H1 (cell line): ENCODE data around the gene MDM1. TPM values are rescaled to one million over a fixed set of nuclear protein-coding genes. Genes with fewer than 3 reads are reported as not detected.

Experiments
- CTCF ChIA-PET: fragments of 300-600 bp; sonication (Branson Sonifier 250); formaldehyde crosslinking; loops from one replicate; lab custom pipeline; 2021; ENCODE audit not compliant: partially characterized antibody; lab: Charles Lee
- POLR2A ChIA-PET: fragments of 300-600 bp; sonication (Branson Sonifier 250); formaldehyde crosslinking; loops from one replicate; lab custom pipeline; 2021; ENCODE audit warnings: inconsistent platforms; ENCODE audit not compliant: partially characterized antibody; lab: Charles Lee
- DNase-seq, 2 experiments: peaks; one replicate each; pipeline versions ENCODE4 v3.0.0 to v3.0.0-alpha.2; 2010 to 2022; ENCODE audit warnings: low spot score in 2 of 2, low read depth in 1 of 2, mixed read lengths in 1 of 2
- FAIRE-seq: peaks from 2 replicates; lab custom pipeline; 2011; peaks lifted over from hg19 to GRCh38; lab: Jason Lieb, UNC
- H2AFZ ChIP-seq: 2 replicates; pipeline ENCODE4 v1.8.1; 2012; ENCODE audit warnings: low read length, inconsistent platforms
- H2AK5ac ChIP-seq: 2 replicates; pipeline ENCODE4 v1.6.1; 2013; ENCODE audit warnings: low read depth, low read length
- H2BK120ac ChIP-seq: replicated peaks from 2 replicates; pipeline ENCODE3; 2013; ENCODE audit warnings: low read depth, low read length, inconsistent platforms
- H2BK12ac ChIP-seq: 2 replicates; pipeline ENCODE4 v1.6.1; 2013; ENCODE audit warnings: low read depth, low read length
- H2BK15ac ChIP-seq: 2 replicates; pipeline ENCODE4 v1.6.1; 2013; ENCODE audit warnings: low read length
- H2BK20ac ChIP-seq: 2 replicates; pipeline ENCODE4 v1.6.1; 2013; ENCODE audit warnings: low read length
- H2BK5ac ChIP-seq: 2 replicates; pipeline ENCODE4 v1.6.1; 2013; ENCODE audit warnings: low read depth, low read length
- H3K14ac ChIP-seq: 2 replicates; pipeline ENCODE4 v1.6.1; 2013; ENCODE audit warnings: inconsistent platforms; ENCODE audit not compliant: insufficient read length
- H3K18ac ChIP-seq: 2 replicates; pipeline ENCODE4 v1.6.1; 2013; ENCODE audit warnings: low read length; ENCODE audit errors: extremely low read depth
- H3K23ac ChIP-seq: 2 replicates; pipeline ENCODE4 v1.6.1; 2013; ENCODE audit warnings: inconsistent platforms; ENCODE audit not compliant: insufficient read length
- H3K23me2 ChIP-seq: 2 replicates; pipeline ENCODE4 v1.6.1; 2013; ENCODE audit warnings: low read depth, low read length
- H3K27ac ChIP-seq: 2 replicates; pipeline ENCODE4 v1.6.1; 2011; ENCODE audit warnings: low read depth, low read length, inconsistent platforms
- H3K27me3 ChIP-seq, 4 experiments: replicated peaks in 1 of 4; 1 replicate in 1 of 4; 2 replicates in 3 of 4; pipeline versions ENCODE4 v1.6.1 to v1.8.1; 2011 to 2013; ENCODE audit warnings: low read length in 3 of 4, mild to moderate bottlenecking in 3 of 4, inconsistent platforms in 2 of 4, mixed read lengths in 2 of 4, moderate library complexity in 1 of 4; ENCODE audit not compliant: control insufficient read depth in 3 of 4, insufficient read depth in 3 of 4; ENCODE audit errors: extremely low read depth in 1 of 4
- H3K36me3 ChIP-seq, 4 experiments: 2 replicates each; pipeline versions ENCODE4 v1.6.1 to v1.8.1; 2011 to 2013; ENCODE audit warnings: mild to moderate bottlenecking in 4 of 4, low read length in 3 of 4, moderate library complexity in 2 of 4, control low read depth in 1 of 4, inconsistent platforms in 1 of 4; ENCODE audit not compliant: insufficient read depth in 4 of 4, control insufficient read depth in 2 of 4
- H3K4ac ChIP-seq: replicated peaks from 2 replicates; pipeline ENCODE3; 2013; ENCODE audit warnings: low read length, low read depth, mixed read lengths, inconsistent platforms; ENCODE audit not compliant: insufficient read length
- H3K4me1 ChIP-seq, 4 experiments: replicated peaks in 1 of 4; 1 replicate in 1 of 4; 2 replicates in 3 of 4; pipeline versions ENCODE4 v1.6.1 to v1.8.1; 2011 to 2013; ENCODE audit warnings: low read length in 3 of 4, inconsistent platforms in 2 of 4, mixed read lengths in 1 of 4; ENCODE audit not compliant: insufficient read depth in 4 of 4, control insufficient read depth in 3 of 4
- H3K4me2 ChIP-seq, 2 experiments: 2 replicates each; pipeline versions ENCODE4 v1.6.1 to v1.8.1; 2011 to 2013; ENCODE audit warnings: low read depth in 2 of 2, low read length in 2 of 2, control low read depth in 1 of 2, inconsistent platforms in 1 of 2, mild to moderate bottlenecking in 1 of 2; ENCODE audit not compliant: insufficient read depth in 1 of 2
- H3K4me3 ChIP-seq, 4 experiments: fragments of 200-600, 300-600 bp in 1 of 4; sonication (generic), shearing (Covaris generic), sonication (Bioruptor Twin) in 1 of 4; 2 replicates each; pipeline versions ENCODE4 v1.5.1 to v1.8.1; 2011 to 2016; ENCODE audit warnings: low read length in 4 of 4, low read depth in 3 of 4, control low read depth in 2 of 4, inconsistent platforms in 2 of 4, mild to moderate bottlenecking in 2 of 4, mixed read lengths in 1 of 4, moderate library complexity in 1 of 4; ENCODE audit not compliant: insufficient read depth in 2 of 4; ENCODE audit errors: extremely low read depth in 1 of 4
- H3K56ac ChIP-seq: replicated peaks from 2 replicates; pipeline ENCODE3; 2013; ENCODE audit warnings: low read depth, mild to moderate bottlenecking, mixed read lengths, low read length, inconsistent platforms; ENCODE audit not compliant: insufficient read length
- H3K79me1 ChIP-seq: 2 replicates; pipeline ENCODE4 v1.6.1; 2013; ENCODE audit warnings: low read depth, low read length, control low read depth
- H3K79me2 ChIP-seq, 2 experiments: 2 replicates each; pipeline versions ENCODE4 v1.6.1 to v1.8.1; 2012 to 2013; ENCODE audit warnings: low read length in 2 of 2, mild to moderate bottlenecking in 2 of 2, inconsistent platforms in 1 of 2; ENCODE audit not compliant: insufficient read depth in 2 of 2, control insufficient read depth in 1 of 2
- H3K9ac ChIP-seq, 4 experiments: replicated peaks in 1 of 4; 1 replicate in 1 of 4; 2 replicates in 3 of 4; pipeline versions ENCODE4 v1.6.1 to v1.8.1; 2011 to 2013; ENCODE audit warnings: low read depth in 3 of 4, low read length in 3 of 4, control low read depth in 2 of 4, mild to moderate bottlenecking in 2 of 4, moderate library complexity in 2 of 4, inconsistent platforms in 1 of 4; ENCODE audit errors: extremely low read depth in 1 of 4
- H3K9me3 ChIP-seq, 2 experiments: 2 replicates each; pipeline versions ENCODE4 v1.6.1 to v1.8.1; 2012 to 2013; ENCODE audit warnings: mild to moderate bottlenecking in 2 of 2, moderate library complexity in 2 of 2, control low read depth in 1 of 2, inconsistent platforms in 1 of 2, low read depth in 1 of 2, low read length in 1 of 2, mixed read lengths in 1 of 2; ENCODE audit not compliant: insufficient read depth in 2 of 2
- H4K20me1 ChIP-seq, 2 experiments: replicated peaks in 1 of 2; 2 replicates each; pipeline versions ENCODE3 to v1.8.1; 2011 to 2013; ENCODE audit warnings: inconsistent platforms in 2 of 2, low read length in 2 of 2, mild to moderate bottlenecking in 1 of 2; ENCODE audit not compliant: insufficient read depth in 2 of 2, control insufficient read depth in 1 of 2
- H4K5ac ChIP-seq: 2 replicates; pipeline ENCODE4 v1.6.1; 2013; ENCODE audit warnings: low read length, low read depth, mixed read lengths, inconsistent platforms; ENCODE audit not compliant: insufficient read length
- H4K8ac ChIP-seq: 2 replicates; pipeline ENCODE4 v1.8.0; 2013; ENCODE audit warnings: mild to moderate bottlenecking, moderate library complexity, low read length, inconsistent platforms; ENCODE audit not compliant: insufficient read depth; ENCODE audit errors: extremely low read depth
- H4K91ac ChIP-seq: replicated peaks from 2 replicates; pipeline ENCODE3; 2013; ENCODE audit warnings: low read length, mixed read lengths, inconsistent platforms; ENCODE audit not compliant: insufficient read length
- ATF3 ChIP-seq: IDR thresholded peaks from 2 replicates; pipeline ENCODE4 v1.6.1; 2011; ENCODE audit warnings: low read depth, mild to moderate bottlenecking, low read length; ENCODE audit not compliant: insufficient read depth
- CEBPB ChIP-seq: IDR thresholded peaks from 2 replicates; pipeline ENCODE4 v1.6.1; 2012; ENCODE audit warnings: low read depth, low read length
- EGR1 ChIP-seq: IDR thresholded peaks from 2 replicates; pipeline ENCODE4 v1.6.1; 2011; ENCODE audit warnings: low read depth, low read length, borderline replicate concordance
- KDM4A ChIP-seq: IDR thresholded peaks from one replicate; pipeline ENCODE4 v1.7.1; 2012; ENCODE audit warnings: low read depth, mild to moderate bottlenecking, moderate library complexity, low read length, inconsistent platforms; ENCODE audit not compliant: severe bottlenecking
- NRF1 ChIP-seq: IDR thresholded peaks from 2 replicates; pipeline ENCODE4 v1.6.1; 2011; ENCODE audit warnings: mild to moderate bottlenecking, low read depth, low read length, improper control_type of control experiment
- PHF8 ChIP-seq: fragments of 200-600 bp; sonication (generic); conservative IDR thresholded peaks from 2 replicates; pipeline ENCODE4 v1.7.1; 2012; ENCODE audit warnings: low read depth, mild to moderate bottlenecking, inconsistent platforms, low read length, moderate library complexity
- POU5F1 ChIP-seq: IDR thresholded peaks from 2 replicates; pipeline ENCODE4 v1.6.1; 2011; ENCODE audit warnings: low read depth, mild to moderate bottlenecking, low read length, moderate library complexity
- RBBP5 ChIP-seq: IDR thresholded peaks from 2 replicates; pipeline ENCODE4 v1.7.1; 2012; ENCODE audit warnings: low read depth, mild to moderate bottlenecking, inconsistent platforms, low read length, moderate library complexity, borderline replicate concordance
- SIN3A ChIP-seq, 2 experiments: IDR thresholded peaks in 1 of 2; conservative IDR thresholded peaks in 1 of 2; 2 replicates each; pipeline ENCODE4 v1.6.1; 2011 to 2012; ENCODE audit warnings: low read length in 2 of 2, improper control_type of control experiment in 1 of 2, low read depth in 1 of 2, mild to moderate bottlenecking in 1 of 2
- SIRT6 ChIP-seq: IDR thresholded peaks from one replicate; pipeline ENCODE4 v1.7.1; 2012; ENCODE audit warnings: low read length, inconsistent platforms
- SRF ChIP-seq: IDR thresholded peaks from 2 replicates; pipeline ENCODE4 v1.6.1; 2011; ENCODE audit warnings: mild to moderate bottlenecking, low read depth, low read length, moderate library complexity
- TAF1 ChIP-seq: IDR thresholded peaks from 2 replicates; pipeline ENCODE4 v1.6.1; 2011; ENCODE audit warnings: mild to moderate bottlenecking, low read depth, low read length
- TCF12 ChIP-seq: IDR thresholded peaks from 2 replicates; pipeline ENCODE4 v1.6.1; 2011; ENCODE audit warnings: low read depth, mild to moderate bottlenecking, low read length
- ZNF274 ChIP-seq: IDR thresholded peaks from 2 replicates; pipeline ENCODE4 v1.7.0; 2012; ENCODE audit warnings: low read length, borderline replicate concordance; ENCODE audit errors: extremely low read depth
- WGBS, 2 experiments: shearing (Covaris generic) in 1 of 2; methylation state at CpG; one replicate each; pipeline versions ENCODE4 v1.1.6 to v1.1.7; 2013 to 2015; ENCODE audit warnings: low lambda C conversion rate in 2 of 2, mixed read lengths in 2 of 2, inconsistent platforms in 1 of 2, low coverage in 1 of 2, missing lambda C conversion rate in 1 of 2; ENCODE audit not compliant: insufficient replicate concordance in 2 of 2, insufficient coverage in 1 of 2, insufficient read length in 1 of 2; ENCODE audit errors: extremely low coverage in 1 of 2, missing lambda C conversion rate in 1 of 2; 5-methylcytosine and 5-hydroxymethylcytosine counted together
- polyA plus RNA-seq, 7 experiments: library from polyadenylated mRNA; depleted of rRNA in 3 of 7; stranded (reverse) in 5 of 7; unstranded in 2 of 7; fragments of >200 nt in 5 of 7; fragments of 200-250 nt in 2 of 7; gene quantifications; 1 replicate in 5 of 7; 2 replicates in 1 of 7; 4 replicates in 1 of 7; pipeline versions ENCODE4 v1.2.1 to v1.2.3, GENCODE V29; 2011 to 2013; ENCODE audit warnings: missing spikeins in 2 of 7, mixed read lengths in 2 of 7
- total RNA-seq: library from RNA; stranded (reverse); fragmentation: NEBNext Ultra II Directional; extraction: Animal tissue kit (Norgen Biotek cat#: 25700); gene quantifications from 2 replicates; pipeline ENCODE4 v1.2.1, GENCODE V29; 2021

Gene MDM1
- total and polyA plus RNA-seq, 2 of the 8 experiments (the other 6 are each of a cell fraction or from before 2014, with no cell fraction given): 3.1 to 10.7 TPM

- Histone ChIP-seq H3K14ac (no peak overlapping the region), H3K18ac (no peak overlapping the region), H3K27ac (no peak overlapping the region), H2BK12ac (no peak overlapping the region), H3K4me3 (no peak overlapping the region), H3K4me2 (no peak overlapping the region), H2BK20ac (no peak overlapping the region), H4K8ac (no peak overlapping the region; the same call in 1 of the 2 replicates), H3K4me1 (0 out of 7 replicates have a peak, but pooled peaks cover 0 to 2% (median 0%) of the 10 kb centered on the region in 4 experiments), H2AFZ (0 out of 2 replicates have a peak overlapping the region, but pooled peaks have one; percentile 88), H4K20me1 (no peaks in the 10 kb centered on the region), H3K23ac (no peak overlapping the region), H3K27me3 (no peaks in the 10 kb centered on the region), H3K23me2 (no peaks in the 10 kb centered on the region), H3K56ac (no peak overlapping the region), H3K79me2 (no peaks in the 10 kb centered on the region), H3K4ac (no peak overlapping the region), H4K5ac (no peak overlapping the region), H3K79me1 (no peaks in the 10 kb centered on the region), H3K9ac (no peak overlapping the region), H3K36me3 (no peaks in the 10 kb centered on the region), H2BK5ac (no peak overlapping the region), H2BK15ac (no peak overlapping the region), H3K9me3 (peaks cover 0 to 11% of the 10 kb centered on the region in 2 experiments; a peak in 2 of 4 replicates), H4K91ac (no peak overlapping the region), H2BK120ac (no peak overlapping the region), H2AK5ac (no peak overlapping the region)
- 94% methylated on average over 6 of the region's 6 CpGs; no CpG with 5 or more reads in 1 of the 2 experiments for WGBS, 2 experiments
- DNase-seq: no peak
- CTCF ChIA-PET: interaction anchor here (1.0 to 1.6 kb wide), 2 partner anchors 23 to 29 kb away, joined by 3 to 4 read pairs; no protein-coding TSS in a partner anchor
- FAIRE-seq: no peak
- POLR2A ChIA-PET: no interaction called here
- no peak for TF ChIP-seq SIN3A (conservative IDR thresholded peaks at IDR 0.05 in 1 of 2, IDR thresholded peaks at IDR 0.05 in 1 of 2; ENCODE audit: low read depth in 1 of 2, low read length in 2 of 2)
- no peak for TF ChIP-seq POU5F1
- TF ChIP-seq RBBP5: no peak
- no peak for TF ChIP-seq ATF3
- no peak for TF ChIP-seq EGR1
- no peak for TF ChIP-seq TCF12
- no peak for TF ChIP-seq SIRT6
- no peak for TF ChIP-seq PHF8
- no peak for TF ChIP-seq TAF1
- no peak for TF ChIP-seq CEBPB
- TF ChIP-seq ZNF274: no peak
- TF ChIP-seq SRF: no peak
- TF ChIP-seq NRF1: no peak
- no peak for TF ChIP-seq KDM4A
These were observed 85.8 kb downstream of the MDM1 start for GRCh38 chr12:68246350-68246749.
